NCI-H82 (cell line): Measurements from ENCODE around the gene RAB36.

ENCODE experiments used
- DNase-seq: peaks from one replicate; lab custom pipeline; 2025; lab: John Stamatoyannopoulos, UW

Gene RAB36

GRCh38 chr22:23144932-23145877 lies at the start of gene RAB36:
Gene RAB36 (plus strand): TSS chr22:23145477. CDS start chr22:23146617, 1,140 bp downstream.
- peak; percentile 92 for DNase-seq

- DNase-seq = no peak
Observed at GRCh38 chr22:23095733-23096342, 49.4 kb upstream of the RAB36 start.

- no peak for DNase-seq
Observed at GRCh38 chr22:23097412-23098229, 47.7 kb upstream of the RAB36 start.

- DNase-seq = no peak
Observed at GRCh38 chr22:23098230-23098705, 47.0 kb upstream of the RAB36 start.

- no peak for DNase-seq
Observed at GRCh38 chr22:23098718-23099530, 46.4 kb upstream of the RAB36 start.

GRCh38 chr22:23099531-23099804 lies 45.8 kb upstream of the RAB36 start:
- no peak for DNase-seq

- no peak for DNase-seq
Observed at GRCh38 chr22:23100124-23100801, 45.0 kb upstream of the RAB36 start.

GRCh38 chr22:23101524-23101923 lies 43.8 kb upstream of the RAB36 start:
- no peak for DNase-seq

GRCh38 chr22:23102002-23102655 lies 43.1 kb upstream of the RAB36 start:
- DNase-seq = no peak

- DNase-seq = no peak
Observed at GRCh38 chr22:23102776-23103175, 42.5 kb upstream of the RAB36 start.

- DNase-seq = peak; percentile 28
Observed at GRCh38 chr22:23103199-23103954, 41.9 kb upstream of the RAB36 start.

GRCh38 chr22:23104187-23104971 lies 40.9 kb upstream of the RAB36 start:
- peak; percentile 88 for DNase-seq

GRCh38 chr22:23105304-23105703 lies 40.0 kb upstream of the RAB36 start:
- DNase-seq = no peak

GRCh38 chr22:23105919-23106318 lies 39.4 kb upstream of the RAB36 start:
- DNase-seq = no peak

GRCh38 chr22:23106344-23106743 lies 38.9 kb upstream of the RAB36 start:
- DNase-seq = no peak

GRCh38 chr22:23106906-23107367 lies 38.3 kb upstream of the RAB36 start:
- DNase-seq = peak; percentile 84

GRCh38 chr22:23107487-23108248 lies 37.6 kb upstream of the RAB36 start:
- DNase-seq = peak; percentile 37
